CD14-positive monocyte (primary cell): Measurements from ENCODE around the gene ZCCHC14. TPM values are rescaled to one million over a fixed set of nuclear protein-coding genes. Genes with fewer than 3 reads are reported as not detected.
A peak's percentile ranks its signal among the peaks of the same experiment; 100 is the strongest.

Source experiments
- DNase-seq, 3 donors: peaks; one replicate each; pipeline ENCODE4 v3.0.0-alpha.2; 2011 to 2022
- H2AFZ ChIP-seq: 2 replicates; pipeline ENCODE4 v1.6.0; 2012; ENCODE audit warnings: mild to moderate bottlenecking, low read depth, low read length, inconsistent platforms; ENCODE audit not compliant: insufficient read depth, poor library complexity, severe bottlenecking
- H3K27ac ChIP-seq, 2 donors: 1 replicate in 1 of 2; 2 replicates in 1 of 2; pipeline ENCODE4 v1.5.1; 2012 to 2013; ENCODE audit warnings: low read length in 2 of 2, control low read depth in 1 of 2, inconsistent platforms in 1 of 2, low read depth in 1 of 2, mild to moderate bottlenecking in 1 of 2
- H3K27me3 ChIP-seq, 2 donors: one replicate each; pipeline versions ENCODE4 v1.6.0 to v1.6.1; 2011 to 2013; ENCODE audit warnings: low read length in 2 of 2; ENCODE audit not compliant: control insufficient read depth in 2 of 2, insufficient read depth in 2 of 2
- H3K36me3 ChIP-seq, 2 donors: replicated peaks in 1 of 2; 1 replicate in 1 of 2; 2 replicates in 1 of 2; pipeline versions ENCODE4 v1.5.1 to v1.6.1; 2012 to 2013; ENCODE audit warnings: low read length in 2 of 2, control low read depth in 1 of 2, inconsistent platforms in 1 of 2, mild to moderate bottlenecking in 1 of 2; ENCODE audit not compliant: insufficient read depth in 2 of 2, control insufficient read depth in 1 of 2
- H3K4me1 ChIP-seq, 2 donors: 1 replicate in 1 of 2; 2 replicates in 1 of 2; pipeline versions ENCODE4 v1.5.1 to v1.6.1; 2012 to 2013; ENCODE audit warnings: low read length in 2 of 2, control low read depth in 1 of 2, inconsistent platforms in 1 of 2, mild to moderate bottlenecking in 1 of 2, moderate library complexity in 1 of 2; ENCODE audit not compliant: insufficient read depth in 2 of 2, control insufficient read depth in 1 of 2
- H3K4me2 ChIP-seq: replicated peaks from 2 replicates; pipeline ENCODE3; 2012; ENCODE audit warnings: low read length, moderate library complexity, mild to moderate bottlenecking; ENCODE audit not compliant: poor library complexity, severe bottlenecking; ENCODE audit errors: extremely low read depth
- H3K4me3 ChIP-seq, 3 experiments: fragments of 200-600 bp in 1 of 3; sonication (generic) in 1 of 3; replicated peaks in 1 of 3; 1 replicate in 2 of 3; 2 replicates in 1 of 3; pipeline ENCODE4 v1.5.1; 2011 to 2013; ENCODE audit warnings: low read length in 3 of 3, mild to moderate bottlenecking in 3 of 3, control low read depth in 2 of 3, low read depth in 2 of 3, inconsistent platforms in 1 of 3, moderate library complexity in 1 of 3
- H3K79me2 ChIP-seq: 2 replicates; pipeline ENCODE4 v1.6.0; 2012; ENCODE audit warnings: mild to moderate bottlenecking, control low read depth, inconsistent platforms, low read length, moderate library complexity; ENCODE audit not compliant: insufficient read depth
- H3K9ac ChIP-seq: 2 replicates; pipeline ENCODE4 v1.6.0; 2017; ENCODE audit warnings: low read length, mild to moderate bottlenecking; ENCODE audit not compliant: insufficient read depth, poor library complexity, severe bottlenecking
- H3K9me3 ChIP-seq, 2 donors: replicated peaks in 1 of 2; 1 replicate in 1 of 2; 2 replicates in 1 of 2; pipeline versions ENCODE4 v1.5.1 to v1.6.1; 2012 to 2013; ENCODE audit warnings: low read length in 2 of 2, control low read depth in 1 of 2; ENCODE audit not compliant: control insufficient read depth in 1 of 2, insufficient read depth in 1 of 2
- H4K20me1 ChIP-seq: 2 replicates; pipeline ENCODE4 v1.6.0; 2012; ENCODE audit warnings: mild to moderate bottlenecking, low read length, control low read depth, moderate library complexity; ENCODE audit not compliant: insufficient read depth
- H3K27ac Mint-ChIP-seq, 7 donors: one replicate each; pipeline ENCODE4 v1.8.0; 2020; ENCODE audit warnings: mild to moderate bottlenecking in 7 of 7, mixed read lengths in 7 of 7, moderate library complexity in 6 of 7, inconsistent platforms in 2 of 7
- H3K27me3 Mint-ChIP-seq, 3 donors: one replicate each; pipeline ENCODE4 v1.8.0; 2021 to 2022; ENCODE audit warnings: low read depth in 3 of 3, mild to moderate bottlenecking in 3 of 3, mixed read lengths in 3 of 3, moderate library complexity in 3 of 3, inconsistent platforms in 1 of 3
- H3K36me3 Mint-ChIP-seq, 2 donors: one replicate each; pipeline ENCODE4 v1.8.0; 2020; ENCODE audit warnings: mixed read lengths in 2 of 2, inconsistent platforms in 1 of 2, mild to moderate bottlenecking in 1 of 2
- H3K4me1 Mint-ChIP-seq: one replicate; pipeline ENCODE4 v1.8.0; 2020; ENCODE audit warnings: mild to moderate bottlenecking, mixed read lengths
- H3K4me3 Mint-ChIP-seq, 2 donors: one replicate each; pipeline ENCODE4 v1.8.0; 2020; ENCODE audit warnings: mild to moderate bottlenecking in 2 of 2, mixed read lengths in 2 of 2, moderate library complexity in 1 of 2
- H3K9me3 Mint-ChIP-seq, 7 donors: one replicate each; pipeline ENCODE4 v1.8.0; 2020 to 2022; ENCODE audit warnings: mixed read lengths in 7 of 7, mild to moderate bottlenecking in 6 of 7, moderate library complexity in 6 of 7, inconsistent platforms in 2 of 7
- CTCF ChIP-seq: fragments of 200-600 bp; IDR thresholded peaks from one replicate; pipeline ENCODE4 v1.8.0; 2022; ENCODE audit warnings: antibody characterized with exemption, mild to moderate bottlenecking
- WGBS: methylation state at CpG from one replicate; pipeline ENCODE4 v1.1.5; 2013; ENCODE audit warnings: missing lambda C conversion rate; ENCODE audit not compliant: insufficient coverage; 5-methylcytosine and 5-hydroxymethylcytosine counted together
- intact Hi-C, 2 donors: fragments of 100-400 bp; cut with micrococcal nuclease; formaldehyde crosslinking; loops; one replicate each; pipeline versions ENCODE4 v1.15.0 to v1.15.1; 2023
- polyA plus RNA-seq, 3 donors: library from polyadenylated mRNA; depleted of rRNA in 1 of 3; unstranded in 2 of 3; stranded (reverse) in 1 of 3; fragments of 300-500 nt in 2 of 3; fragments of >200 nt in 1 of 3; fragmentation: Illumina TruSeq in 2 of 3; gene quantifications; 1 replicate in 2 of 3; 2 replicates in 1 of 3; pipeline ENCODE4 v1.2.3, GENCODE V29; 2012 to 2021

The ZCCHC14 gene
- polyA plus RNA-seq, 3 donors = 0.11 to 4.0 (median 0.22) TPM

GRCh38 chr16:87409153-87409552, 83.7 kb downstream of the ZCCHC14 start:
- H3K9ac ChIP-seq = no peak overlapping the region
- peaks cover 18% of the 10 kb centered on the region for H4K20me1 ChIP-seq
- WGBS = 90% methylated on average over 2 of the region's 13 CpGs
- H3K79me2 ChIP-seq = no peaks in the 10 kb centered on the region
- no peaks in the 10 kb centered on the region for H3K27me3 ChIP-seq
- Mint-ChIP-seq H3K9me3 (peaks cover 0 to 2% (median 0%) of the 10 kb centered on the region in 7 donors), H3K4me1 (peaks cover 12% of the 10 kb centered on the region), H3K27ac (no peak overlapping the region), H3K36me3 (peaks cover 70 to 81% of the 10 kb centered on the region in 2 donors), H3K4me3 (no peak overlapping the region), H3K27me3 (peaks cover 2 to 3% (median 3%) of the 10 kb centered on the region in 3 donors)
- H3K4me2 ChIP-seq = no peak overlapping the region
- H2AFZ ChIP-seq = no peak overlapping the region
- no peak overlapping the region for H3K27ac ChIP-seq
- intact Hi-C loops = no loop called here
- H3K9me3 ChIP-seq = no peaks in the 10 kb centered on the region
- no peak for DNase-seq
- no peak overlapping the region for H3K4me3 ChIP-seq
- H3K36me3 ChIP-seq = peaks cover 41 to 53% of the 10 kb centered on the region in 2 donors
- peaks cover 7 to 17% of the 10 kb centered on the region in 2 donors for H3K4me1 ChIP-seq
- TF ChIP-seq CTCF = no peak

- H3K4me3 Mint-ChIP-seq = peak overlapping the region in 1 of 2 donors; percentile 12
Measured at GRCh38 chr16:87407511-87408112, 85.2 kb downstream of the ZCCHC14 start.

More at GRCh38 chr16:87407511-87408112, 85.2 kb downstream of the ZCCHC14 start:
- Histone ChIP-seq H3K27me3 (no peaks in the 10 kb centered on the region), H3K79me2 (no peaks in the 10 kb centered on the region), H3K9me3 (no peaks in the 10 kb centered on the region), H3K4me3 (peak overlapping the region in 1 of 3 experiments; percentile 6), H4K20me1 (peaks cover 31% of the 10 kb centered on the region), H3K27ac (peak overlapping the region in 1 of 2 donors; percentile 14), H3K9ac (no peak overlapping the region), H3K4me2 (no peak overlapping the region), H3K36me3 (peaks cover 46 to 58% of the 10 kb centered on the region in 2 donors), H3K4me1 (peaks cover 7 to 17% of the 10 kb centered on the region in 2 donors), H2AFZ (no peak overlapping the region)
- peaks cover 72 to 83% of the 10 kb centered on the region in 2 donors for H3K36me3 Mint-ChIP-seq
- DNase-seq = peak; percentile 71 to 75 (median 74)
- peak overlapping the region; percentile 0 to 75 (median 63) for H3K27ac Mint-ChIP-seq
- H3K4me1 Mint-ChIP-seq = peaks cover 12% of the 10 kb centered on the region
- H3K27me3 Mint-ChIP-seq = peaks cover 2 to 3% (median 2%) of the 10 kb centered on the region in 3 donors
- intact Hi-C loops = no loop called here
- TF ChIP-seq CTCF = no peak
- WGBS = 85% methylated on average over 18 of the region's 26 CpGs
- H3K9me3 Mint-ChIP-seq = no peaks in the 10 kb centered on the region
